SKM-1 (cell line): ENCODE measurements around the gene TMEM184B.

Experiments
- DNase-seq: peaks from one replicate; lab custom pipeline; 2025; ENCODE audit not compliant: unreplicated experiment; lab: John Stamatoyannopoulos, UW

Gene TMEM184B

GRCh38 chr22:38272373-38273134 is at the start of gene TMEM184B:
TSS of gene TMEM184B (minus strand) at chr22:38273010. CDS start at chr22:38247961, 25,049 bp downstream.
- DNase-seq: peak; percentile 49

GRCh38 chr22:38320605-38321402 is 48.0 kb upstream of the TMEM184B start:
- DNase-seq: no peak

GRCh38 chr22:38318792-38319773 is 46.3 kb upstream of the TMEM184B start:
- DNase-seq: no peak

GRCh38 chr22:38317995-38318715 is 45.3 kb upstream of the TMEM184B start:
- DNase-seq: peak; percentile 84

GRCh38 chr22:38317122-38317994 is 44.5 kb upstream of the TMEM184B start, which contains the start of gene CSNK1E:
TSS of gene CSNK1E (minus strand) at chr22:38317433. CDS start at chr22:38314157, 3,276 bp downstream.
- no peak for DNase-seq

GRCh38 chr22:38316364-38317121 is 43.7 kb upstream of the TMEM184B start:
- DNase-seq: no peak

GRCh38 chr22:38315823-38316363 is 43.1 kb upstream of the TMEM184B start:
- no peak for DNase-seq

- DNase-seq: no peak
Measured at GRCh38 chr22:38314933-38315822, 42.4 kb upstream of the TMEM184B start.

- DNase-seq: no peak
Measured at GRCh38 chr22:38314051-38314932, 41.5 kb upstream of the TMEM184B start.

GRCh38 chr22:38313384-38313955 is 40.7 kb upstream of the TMEM184B start:
- DNase-seq: no peak

GRCh38 chr22:38312261-38312800 is 39.5 kb upstream of the TMEM184B start:
- DNase-seq: no peak

GRCh38 chr22:38311323-38311620 is 38.5 kb upstream of the TMEM184B start:
- DNase-seq: no peak

- no peak for DNase-seq
Measured at GRCh38 chr22:38310518-38311322, 37.9 kb upstream of the TMEM184B start.

- no peak for DNase-seq
Measured at GRCh38 chr22:38309614-38310517, 37.1 kb upstream of the TMEM184B start.
